Activated CD4-positive, alpha-beta T cell treated with anti-CD3 and anti-CD28 coated beads, Interleukin-2, amount 50 U/mL, for 24 hours (primary cell): ENCODE data around the gene LPP.

Source experiments
- DNase-seq, 2 donors: peaks; one replicate each; pipeline ENCODE4 v3.0.0-alpha.2; 2020; ENCODE audit warnings: low read depth in 1 of 2, low spot score in 1 of 2

Gene LPP

DNA sequence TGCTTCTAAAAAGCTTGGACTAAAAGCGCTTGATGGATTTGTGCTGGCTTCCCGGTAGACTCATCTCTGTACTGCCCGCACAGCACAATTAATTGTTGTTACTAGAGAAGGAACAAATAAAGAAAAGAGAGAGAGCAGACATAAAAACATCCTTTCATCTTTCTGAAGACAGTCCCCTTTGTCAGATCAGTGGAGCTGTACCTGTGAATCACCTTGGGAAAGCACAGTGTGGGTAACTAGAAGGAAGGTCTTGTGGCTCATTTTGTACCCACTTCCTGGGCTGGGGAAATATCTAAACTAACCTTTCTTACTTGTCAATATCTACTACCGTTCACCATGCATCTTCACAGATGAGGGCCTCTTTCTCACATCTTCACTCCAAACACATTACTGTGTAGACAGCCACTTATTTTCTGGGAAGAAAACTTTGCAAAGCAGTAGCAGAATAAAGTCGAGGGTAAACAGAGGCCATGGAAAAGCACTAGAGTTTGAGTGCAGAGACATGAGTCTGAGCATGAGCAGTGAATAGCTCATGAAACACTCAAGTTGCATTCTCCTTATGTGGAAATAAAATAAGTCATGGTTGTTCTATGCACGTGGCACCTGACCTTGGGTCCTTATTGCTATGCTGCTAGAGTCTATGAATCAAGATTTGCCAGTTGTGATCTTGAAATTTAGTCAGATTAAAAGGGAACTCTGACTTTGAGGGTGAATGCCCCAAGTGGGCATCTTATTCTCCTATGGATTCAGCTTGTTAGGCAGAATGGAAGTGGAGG is 169.3 kb downstream of the LPP start:
- peak in 1 of 2 donors; percentile 57 for DNase-seq

DNA sequence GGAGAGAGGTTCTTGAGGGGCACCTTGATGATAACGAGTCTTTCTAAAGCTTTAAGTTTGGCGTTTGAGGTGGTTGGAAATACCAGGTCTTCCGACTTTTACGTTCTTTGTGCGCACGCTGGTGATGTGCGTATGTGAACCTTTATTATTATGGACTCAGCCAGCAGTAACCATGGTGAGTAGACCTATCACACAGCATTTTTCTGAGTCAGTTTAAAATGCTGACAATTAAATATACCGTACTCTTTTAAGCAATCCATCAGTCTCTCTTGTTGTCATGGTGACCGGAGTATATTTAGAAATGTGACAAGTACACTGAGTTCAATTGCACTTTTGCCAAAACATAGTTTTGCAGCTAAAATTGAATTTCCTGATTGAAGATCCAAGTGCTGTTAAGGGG is 172.2 kb downstream of the LPP start:
- DNase-seq, result no peak

DNA sequence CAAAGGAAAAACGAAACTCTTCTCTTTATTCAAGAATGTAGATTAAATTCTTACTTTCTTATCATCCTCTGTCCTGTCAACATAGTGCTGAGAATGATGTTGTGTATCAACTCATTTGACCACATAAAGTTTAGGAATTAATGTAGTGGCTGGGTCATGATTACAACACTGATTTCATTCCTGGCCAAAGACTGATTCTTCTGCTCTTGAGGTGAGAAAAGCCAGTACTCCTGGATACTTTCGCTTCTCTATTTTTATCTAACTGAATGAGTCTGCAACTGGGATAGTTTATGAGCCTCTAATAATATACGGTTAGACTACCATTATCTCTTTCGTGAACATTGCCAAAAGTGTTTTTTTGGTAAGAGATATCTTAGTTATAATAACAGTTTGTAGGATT is 173.0 kb downstream of the LPP start:
- DNase-seq, result no peak

DNA sequence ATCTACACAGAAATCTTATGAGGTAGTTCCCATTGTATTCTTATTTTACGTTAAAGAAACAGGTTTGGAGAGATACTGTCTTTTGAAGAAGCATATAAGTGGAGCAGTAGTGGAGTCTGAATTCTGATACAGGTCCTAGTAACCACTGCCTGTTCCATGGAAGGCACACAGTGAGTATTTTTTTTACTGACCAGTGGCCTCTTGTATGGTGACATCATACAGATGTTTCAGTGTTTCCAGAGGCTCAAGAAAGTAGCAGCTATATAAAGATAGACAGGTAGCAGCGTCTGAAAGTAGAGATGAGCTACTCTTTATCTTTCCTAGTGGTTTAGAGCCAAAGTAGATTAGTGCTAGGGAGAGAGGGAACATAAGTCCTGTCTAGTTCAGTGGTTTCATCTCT is 173.5 kb downstream of the LPP start:
- no peak for DNase-seq

DNA sequence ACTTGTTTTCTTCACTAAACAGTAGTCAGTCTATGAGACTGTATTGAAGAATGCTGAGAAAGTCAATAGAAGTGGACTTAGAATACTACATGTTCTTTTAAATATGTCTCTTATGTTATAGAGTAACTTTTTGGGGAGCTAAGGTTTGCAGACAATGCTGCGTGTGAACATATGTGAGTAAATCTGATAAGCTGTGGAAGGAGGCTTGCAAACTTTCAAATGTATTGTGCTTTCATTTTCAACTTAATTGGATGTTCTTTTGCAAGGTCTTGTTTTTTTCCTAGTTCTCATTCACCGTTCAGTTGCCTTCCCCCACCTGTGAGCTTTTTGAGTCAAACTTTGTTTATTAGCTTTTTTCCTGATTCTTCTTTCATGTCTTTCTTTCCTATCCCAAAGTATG is 176.2 kb downstream of the LPP start:
- no peak for DNase-seq

DNA sequence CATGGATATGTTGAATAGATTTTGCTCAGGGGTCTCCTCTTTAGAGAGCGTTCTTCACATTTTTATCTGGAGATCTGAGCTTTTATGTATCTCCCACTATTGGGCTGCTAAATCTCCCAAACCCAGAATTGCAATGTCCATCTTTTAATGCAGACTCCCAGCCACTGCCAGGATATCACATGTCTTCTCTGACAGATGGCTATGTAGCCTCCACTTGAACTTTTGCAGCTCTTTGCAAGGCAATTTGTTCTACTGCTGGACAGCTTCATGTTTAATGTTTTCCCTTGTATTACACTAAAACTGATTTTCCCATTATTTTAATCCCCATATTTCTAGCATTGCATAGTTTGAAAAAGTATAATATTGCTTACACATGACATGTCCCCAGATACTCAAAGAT is 177.2 kb downstream of the LPP start:
- DNase-seq, result no peak

DNA sequence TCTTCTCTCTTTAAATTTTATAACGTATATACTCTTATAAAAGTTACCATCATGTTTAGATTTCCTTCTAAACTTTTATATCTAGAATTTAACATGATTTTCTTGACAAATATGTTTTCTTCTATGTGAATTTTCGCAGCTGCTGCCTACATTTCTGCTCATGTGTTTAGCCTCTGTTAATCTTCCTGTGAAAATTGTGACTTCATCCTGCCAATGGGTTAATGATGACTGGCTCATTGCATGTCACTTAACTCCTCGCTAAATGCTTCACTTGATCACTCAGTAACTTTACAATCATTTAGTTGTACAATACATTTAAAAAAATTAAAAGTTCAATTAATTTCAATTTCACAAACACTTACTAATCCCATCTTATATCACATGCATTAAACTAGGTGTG is 178.1 kb downstream of the LPP start:
- no peak for DNase-seq

DNA sequence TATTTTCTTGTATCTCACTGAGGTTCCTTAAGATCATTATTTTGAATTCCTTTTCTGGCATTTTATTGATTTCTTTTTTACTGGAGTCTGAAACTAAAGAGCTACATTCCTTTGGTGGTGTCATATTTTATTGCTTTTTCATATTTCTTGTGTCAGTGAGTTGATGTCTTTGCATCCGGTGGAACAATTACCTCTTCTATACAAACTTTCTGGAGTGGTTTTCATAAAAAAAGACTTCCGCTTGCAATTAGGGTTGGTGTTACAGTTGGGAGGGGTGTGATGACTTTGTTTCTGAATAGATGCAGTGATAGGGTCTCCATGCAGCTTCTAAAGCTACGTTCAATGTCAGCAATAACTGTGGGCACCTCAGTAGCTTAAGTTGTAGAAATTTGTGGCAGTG is 181.7 kb downstream of the LPP start:
- DNase-seq, result no peak

DNA sequence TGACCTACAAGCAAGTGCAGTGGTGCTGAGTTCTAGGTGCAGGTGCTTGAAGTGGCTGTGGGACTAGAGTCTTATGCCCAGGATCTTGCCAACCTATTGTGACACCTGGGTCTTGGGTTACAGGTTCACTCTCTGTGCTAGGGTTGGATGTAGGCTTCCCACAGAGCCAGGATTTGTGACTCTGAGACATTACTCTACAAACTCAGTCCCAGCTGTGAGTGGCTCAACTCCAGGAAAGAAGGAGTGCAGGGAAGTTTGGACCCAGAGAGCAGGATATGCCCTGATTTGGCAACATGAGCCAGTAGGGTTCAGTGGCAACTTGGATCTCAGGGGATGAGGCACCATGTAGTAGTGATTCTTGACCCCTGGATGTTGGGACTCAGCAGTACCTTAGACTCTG is 182.2 kb downstream of the LPP start:
- DNase-seq, result no peak

DNA sequence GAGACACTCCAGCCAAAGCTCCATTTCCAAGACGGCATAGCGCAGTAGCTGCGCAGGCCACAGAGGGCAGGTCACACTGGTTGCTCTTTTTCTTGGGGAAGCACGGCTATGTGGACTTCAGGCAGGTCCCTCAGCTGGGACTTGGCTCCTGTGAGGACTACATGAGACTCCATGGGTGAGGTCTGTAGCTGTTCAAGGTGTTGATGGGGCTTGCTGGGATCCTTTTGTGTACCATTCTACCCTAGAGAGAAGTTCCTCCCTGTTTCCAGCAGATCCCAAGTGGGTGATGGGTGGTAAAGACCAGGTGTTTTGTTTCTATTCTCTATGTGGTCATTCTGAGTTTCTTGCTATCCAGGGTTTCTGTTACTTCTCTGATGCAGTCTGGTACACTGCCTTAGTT is 183.3 kb downstream of the LPP start:
- no peak for DNase-seq

DNA sequence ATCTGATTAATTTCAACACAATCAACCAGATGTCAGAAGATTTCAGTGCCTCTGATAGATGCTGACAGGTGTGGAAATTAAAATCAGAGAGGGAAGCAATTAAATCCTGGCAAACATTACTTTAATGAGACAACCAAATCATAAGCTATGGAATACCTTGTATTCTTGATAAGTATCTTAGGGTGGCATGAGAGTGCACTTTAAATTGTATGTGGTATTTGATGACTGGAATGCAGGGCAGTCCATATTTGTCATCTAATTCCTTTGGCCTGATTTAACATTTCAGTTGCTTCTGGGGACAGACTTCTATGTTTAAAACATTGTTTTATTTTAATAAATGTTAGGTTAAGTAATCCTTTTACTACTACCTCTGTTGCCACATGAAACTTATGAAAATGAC is 184.1 kb downstream of the LPP start:
- DNase-seq, result no peak

DNA sequence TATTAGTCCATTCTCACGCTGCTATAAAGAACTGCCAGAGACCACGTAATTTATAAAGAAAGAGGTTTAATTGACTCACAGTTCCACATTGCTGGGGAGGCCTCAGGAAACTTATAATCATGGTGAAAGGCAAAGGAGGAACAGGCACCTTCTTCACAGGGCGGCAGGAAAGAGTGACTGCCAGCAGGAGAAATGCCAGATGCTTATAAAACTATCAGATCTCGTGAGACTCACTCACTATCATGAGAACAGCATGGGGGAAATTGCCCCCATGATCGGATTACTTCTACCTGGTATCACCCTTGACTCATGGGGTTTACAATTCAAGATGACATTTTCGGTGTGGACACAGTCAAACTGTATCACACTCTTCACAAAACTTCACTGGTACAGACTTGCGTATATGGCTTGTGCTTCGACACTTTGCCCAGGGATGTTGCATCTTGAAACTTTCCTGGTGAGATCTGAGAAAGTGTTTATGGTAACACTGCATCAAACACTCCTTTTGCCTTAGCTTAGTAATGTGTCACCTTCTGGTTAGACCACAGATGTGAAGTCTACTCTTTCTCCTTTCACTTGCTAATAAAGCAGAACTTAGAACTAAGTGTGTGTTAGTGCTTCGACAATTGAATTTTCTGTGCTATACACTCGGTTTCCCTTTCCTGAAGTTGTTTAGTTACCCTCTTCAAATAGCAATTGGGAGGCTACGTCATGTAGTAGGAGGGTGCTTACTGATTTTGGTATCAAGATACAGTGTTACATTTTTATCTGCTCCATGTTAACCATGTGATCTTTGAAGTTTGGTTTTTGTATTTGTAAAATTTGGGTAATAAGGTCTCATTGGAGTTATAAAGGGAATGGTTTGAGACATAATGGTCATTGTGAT is 185.7 kb downstream of the LPP start:
- peak in 1 of 2 donors; percentile 35 for DNase-seq

DNA sequence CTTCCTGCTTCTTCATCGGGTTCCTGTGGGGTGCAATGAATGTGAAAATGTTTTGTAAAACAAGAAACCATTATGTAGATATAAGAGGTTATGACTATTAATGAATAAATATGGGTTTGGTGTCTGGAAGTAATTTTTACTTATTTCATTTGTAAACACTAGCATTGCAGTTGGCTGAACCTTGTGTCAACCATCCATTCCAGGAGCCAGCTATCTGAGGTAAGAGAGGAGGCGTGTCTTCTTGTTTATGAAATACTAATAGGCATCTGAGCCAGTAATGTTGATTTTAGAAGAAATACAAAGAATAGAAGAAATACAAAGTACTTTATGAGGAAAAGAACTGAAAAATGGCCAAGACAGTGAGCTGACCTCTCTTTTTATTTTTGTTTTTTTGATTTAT is 187.5 kb downstream of the LPP start:
- no peak for DNase-seq

DNA sequence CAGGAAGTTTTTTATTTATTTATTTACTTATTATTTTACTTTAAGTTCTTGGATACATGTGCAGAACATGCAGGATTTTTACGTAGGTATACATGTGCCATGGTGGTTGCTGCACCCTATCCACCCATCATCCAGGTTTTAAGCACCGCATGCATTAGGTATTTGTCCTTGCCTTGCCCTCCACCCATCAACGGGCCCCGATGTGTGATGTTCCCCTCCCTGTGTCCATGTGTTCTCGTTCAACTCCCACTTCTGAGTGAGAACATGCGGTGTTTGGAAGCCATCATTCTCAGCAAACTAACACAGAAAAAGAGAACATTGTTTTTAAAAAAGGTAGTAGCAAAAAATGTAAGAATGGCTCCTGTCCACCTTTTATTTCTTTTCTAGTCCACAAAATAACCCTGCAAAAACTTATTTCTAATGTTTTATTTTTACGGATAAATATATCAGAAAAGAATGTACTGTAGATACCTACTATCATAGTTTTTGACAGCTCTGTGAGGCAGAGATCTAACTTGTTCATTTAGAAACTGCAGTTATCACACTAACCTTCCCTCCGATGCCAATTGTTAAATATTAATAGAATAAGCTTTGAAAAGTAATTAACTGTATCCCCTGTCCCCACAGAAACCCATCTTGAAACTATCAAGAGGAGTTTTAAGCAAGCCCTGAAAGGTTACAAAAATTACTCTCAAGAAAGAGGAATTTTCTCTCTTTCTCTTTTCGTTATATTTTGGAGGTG is 189.2 kb downstream of the LPP start:
- DNase-seq, result no peak

DNA sequence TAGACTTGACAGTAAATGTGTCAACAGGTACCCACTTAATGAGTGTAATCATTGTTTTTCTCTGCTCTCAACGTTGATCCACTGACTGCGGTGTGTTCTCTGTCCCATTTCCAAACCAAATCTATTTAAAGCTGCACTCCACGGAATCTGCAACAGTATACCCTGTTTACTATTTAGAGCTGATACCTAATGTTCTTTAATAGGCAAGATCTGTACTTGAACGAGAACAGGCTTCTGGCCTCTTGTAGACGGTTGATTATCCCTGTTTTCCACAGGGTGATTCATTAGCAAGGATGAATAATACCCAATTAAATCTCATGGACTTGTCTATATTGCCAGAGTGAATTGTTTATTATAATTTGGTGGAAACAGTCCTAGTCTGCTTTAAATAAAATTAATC is 189.9 kb downstream of the LPP start:
- DNase-seq, result no peak

DNA sequence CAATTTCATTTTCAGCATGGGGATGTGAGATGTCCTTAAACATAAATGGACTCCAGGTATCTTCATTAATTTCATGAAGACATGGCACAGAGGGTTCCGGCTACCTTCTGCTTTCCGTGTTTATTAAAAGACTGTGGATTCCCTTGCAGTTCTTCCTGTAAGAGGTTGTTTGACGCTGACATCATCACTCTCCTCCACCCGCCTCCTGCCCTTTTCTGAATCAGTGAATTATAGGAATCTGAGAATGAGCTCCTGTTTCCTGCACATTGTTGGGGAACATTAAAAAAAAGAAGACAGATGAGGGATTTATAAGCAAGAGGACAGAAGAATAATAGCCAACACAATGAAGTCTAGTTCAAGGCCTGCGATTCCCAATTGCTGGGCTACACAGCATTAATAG is 191.3 kb downstream of the LPP start:
- no peak for DNase-seq

DNA sequence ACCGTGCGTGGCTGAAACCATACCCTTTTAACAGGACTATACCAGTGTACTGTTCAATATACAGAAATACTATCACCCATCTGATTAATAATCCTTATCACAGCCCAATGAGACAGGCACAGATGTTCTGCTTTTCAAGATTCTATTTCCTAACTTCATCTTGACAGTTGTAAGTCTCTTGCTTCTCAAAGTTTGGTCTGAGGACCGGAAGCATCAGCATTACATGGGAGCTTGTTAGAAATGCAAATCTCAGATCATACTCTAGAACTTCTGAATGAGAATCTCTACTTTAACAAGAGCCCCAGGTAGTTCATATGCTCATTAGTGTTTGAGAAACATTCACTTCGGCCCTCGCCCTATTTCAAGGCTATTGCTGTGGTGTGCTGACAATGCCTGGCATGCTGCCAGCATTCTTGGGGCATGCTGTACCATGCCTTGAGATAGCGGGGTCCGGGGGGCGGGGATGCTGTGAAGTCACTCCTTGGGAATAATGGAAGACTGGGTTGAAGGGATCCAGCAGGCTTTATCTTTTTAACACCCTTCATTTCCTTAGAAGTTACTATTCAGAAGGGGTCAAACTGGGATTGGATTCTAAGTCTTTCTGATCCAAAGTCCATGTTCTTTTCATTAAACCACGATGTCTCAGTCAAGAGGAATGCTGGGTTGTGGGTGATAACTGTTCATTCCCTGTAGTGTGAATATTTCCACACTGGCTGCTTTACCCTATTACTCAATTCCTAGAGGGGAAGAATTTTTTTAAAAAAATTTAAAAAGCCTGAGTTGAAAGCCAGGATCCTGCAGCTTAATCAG is 194.7 kb downstream of the LPP start:
- no peak for DNase-seq

DNA sequence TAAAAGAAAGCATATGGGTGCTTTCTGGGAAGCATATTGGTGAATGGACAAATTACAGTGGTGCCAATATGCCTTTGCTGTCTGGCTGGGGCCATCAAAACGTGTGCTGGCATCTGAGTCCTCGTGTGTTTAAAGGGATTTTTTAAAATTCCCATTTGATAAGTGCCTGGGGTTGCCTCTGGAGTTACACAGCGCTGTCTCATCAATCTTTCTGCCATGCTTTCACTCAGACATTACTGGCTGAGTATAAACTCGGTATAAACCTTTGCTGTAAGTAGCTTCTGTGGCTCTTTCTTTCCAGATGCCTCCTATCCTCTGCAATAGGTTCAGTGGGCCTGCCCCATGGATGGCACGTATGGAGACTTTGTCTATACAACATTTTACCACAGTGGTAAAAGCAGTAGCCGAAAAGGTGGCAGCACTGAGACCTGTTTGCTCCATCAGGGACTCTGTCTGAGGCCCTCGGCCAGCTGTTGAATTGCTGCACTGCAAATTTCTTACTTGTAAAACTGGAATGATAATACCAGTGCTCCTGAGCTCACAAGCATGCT is 195.5 kb downstream of the LPP start:
- DNase-seq, result no peak

DNA sequence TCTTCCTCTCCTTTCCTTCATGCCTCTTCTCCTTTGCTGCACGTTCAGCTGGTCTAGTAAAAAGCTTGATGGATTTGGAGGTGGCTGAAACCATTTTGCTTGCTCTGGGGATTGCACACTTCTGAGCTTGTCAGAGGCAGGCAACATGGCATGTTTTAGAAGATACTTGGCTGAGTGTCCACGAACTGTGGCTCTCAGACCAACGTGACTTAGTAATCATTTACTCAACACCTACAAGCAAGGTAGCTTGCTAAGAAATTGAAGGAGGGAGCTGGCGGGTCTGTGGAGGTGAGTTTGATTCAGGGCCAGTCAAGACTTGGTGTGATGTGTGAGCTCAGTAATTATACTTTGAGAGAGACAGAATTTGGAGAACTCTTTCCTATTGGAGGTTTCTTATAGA is 196.0 kb downstream of the LPP start:
- DNase-seq, result no peak

DNA sequence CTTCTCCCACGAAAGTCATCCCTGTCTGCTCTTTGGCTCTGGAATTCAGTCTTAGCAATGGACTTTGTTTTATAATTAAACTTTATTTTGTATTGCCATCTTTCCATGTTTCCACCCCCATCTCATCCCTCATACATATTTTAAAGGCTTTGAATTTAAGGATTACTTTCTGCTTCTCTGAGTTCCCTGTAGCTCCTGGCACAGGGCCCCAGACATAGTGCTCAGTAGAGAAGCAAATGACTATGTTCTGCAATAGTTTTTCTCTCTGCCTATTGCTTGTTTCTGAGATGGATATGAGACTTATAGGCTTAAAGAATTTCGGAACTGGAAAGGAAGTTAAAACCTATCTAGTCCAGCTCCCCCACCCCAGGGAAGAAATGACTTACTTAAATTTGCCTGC is 197.0 kb downstream of the LPP start:
- no peak for DNase-seq

DNA sequence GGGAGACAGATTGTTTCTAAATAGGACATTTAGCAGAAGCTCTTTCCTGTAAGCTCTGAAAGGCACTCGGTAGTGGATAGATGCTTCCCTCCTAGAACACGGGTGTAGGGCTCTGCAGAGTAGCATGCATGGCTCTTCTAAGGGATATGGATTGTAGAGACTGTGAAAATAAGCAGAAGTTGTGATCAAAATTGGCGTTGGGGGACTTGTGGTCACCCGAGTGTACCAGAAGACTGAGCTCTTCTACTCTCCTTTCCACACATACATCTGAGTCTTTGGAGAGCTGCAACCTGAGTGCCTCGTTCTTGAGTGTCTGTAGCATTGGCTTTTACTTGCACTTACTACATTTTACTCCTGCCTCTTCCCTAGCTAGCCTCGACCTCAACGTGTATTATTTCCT is 197.7 kb downstream of the LPP start:
- no peak for DNase-seq
